Bronchial epithelial cell (primary cell): ENCODE data around the gene ADRA1B. TPM values are rescaled to one million over a fixed set of nuclear protein-coding genes. Genes with fewer than 3 reads are reported as not detected.
"Not testable (repeated sequence)": the region's sequence is repeated elsewhere in the genome, so short reads cannot be mapped to it uniquely, and the experiment has no call there.

Source experiments
- DNase-seq: peaks from one replicate; pipeline ENCODE4 v3.0.0-alpha.2; 2010; ENCODE audit warnings: low read depth
- FAIRE-seq: peaks from 2 replicates; lab custom pipeline; 2011; peaks lifted over from hg19 to GRCh38; lab: Jason Lieb, UNC
- H3K27me3 ChIP-seq: 2 replicates; pipeline ENCODE4 v1.5.1; 2011; ENCODE audit warnings: low read length; ENCODE audit not compliant: control insufficient read depth, insufficient read depth
- H3K36me3 ChIP-seq: 2 replicates; pipeline ENCODE4 v1.5.1; 2011; ENCODE audit warnings: low read length; ENCODE audit not compliant: control insufficient read depth, insufficient read depth
- H3K4me3 ChIP-seq: 2 replicates; pipeline ENCODE4 v1.5.1; 2011; ENCODE audit warnings: mild to moderate bottlenecking, low read depth, low read length, control low read depth
- total RNA-seq: library from RNA; depleted of rRNA; stranded (reverse); fragments of >200 nt; gene quantifications from 2 replicates; pipeline ENCODE4 v1.2.1, GENCODE V29; 2014
- TF ChIP-seq, protein P1 (sequence below): IDR thresholded peaks from 2 replicates; pipeline ENCODE4 v1.5.1; 2011; ENCODE audit warnings: mild to moderate bottlenecking, moderate library complexity, low read length, control low read depth, inconsistent platforms; ENCODE audit not compliant: insufficient read depth, severe bottlenecking

The ADRA1B gene
- total RNA-seq, 1 donor from 2014 or later = under 0.01 TPM

DNA sequence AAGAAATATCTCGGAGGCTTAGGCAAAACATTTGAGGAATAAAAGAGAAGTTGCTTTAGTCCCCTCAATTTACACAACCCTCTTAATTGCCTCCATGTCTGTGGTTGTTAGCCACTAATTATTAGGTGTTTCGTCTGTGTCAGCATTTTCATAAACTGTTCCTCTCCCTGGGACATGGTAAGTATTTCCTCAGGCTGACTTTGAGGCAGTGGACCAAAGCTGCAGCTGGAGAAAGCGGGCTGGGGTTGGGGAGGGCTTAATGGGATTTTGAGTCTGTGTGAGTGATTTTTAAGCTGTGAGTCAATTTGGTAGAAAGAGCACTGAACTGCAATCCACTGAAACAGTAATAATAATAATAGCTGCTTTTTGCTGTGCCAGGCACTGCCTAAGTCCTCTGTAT, 79.6 kb downstream of the ADRA1B start:
- Histone ChIP-seq H3K27me3 (no peaks in the 10 kb centered on the region), H3K36me3 (no peaks in the 10 kb centered on the region), H3K4me3 (no peak overlapping the region)
- TF ChIP-seq, protein P1, sequence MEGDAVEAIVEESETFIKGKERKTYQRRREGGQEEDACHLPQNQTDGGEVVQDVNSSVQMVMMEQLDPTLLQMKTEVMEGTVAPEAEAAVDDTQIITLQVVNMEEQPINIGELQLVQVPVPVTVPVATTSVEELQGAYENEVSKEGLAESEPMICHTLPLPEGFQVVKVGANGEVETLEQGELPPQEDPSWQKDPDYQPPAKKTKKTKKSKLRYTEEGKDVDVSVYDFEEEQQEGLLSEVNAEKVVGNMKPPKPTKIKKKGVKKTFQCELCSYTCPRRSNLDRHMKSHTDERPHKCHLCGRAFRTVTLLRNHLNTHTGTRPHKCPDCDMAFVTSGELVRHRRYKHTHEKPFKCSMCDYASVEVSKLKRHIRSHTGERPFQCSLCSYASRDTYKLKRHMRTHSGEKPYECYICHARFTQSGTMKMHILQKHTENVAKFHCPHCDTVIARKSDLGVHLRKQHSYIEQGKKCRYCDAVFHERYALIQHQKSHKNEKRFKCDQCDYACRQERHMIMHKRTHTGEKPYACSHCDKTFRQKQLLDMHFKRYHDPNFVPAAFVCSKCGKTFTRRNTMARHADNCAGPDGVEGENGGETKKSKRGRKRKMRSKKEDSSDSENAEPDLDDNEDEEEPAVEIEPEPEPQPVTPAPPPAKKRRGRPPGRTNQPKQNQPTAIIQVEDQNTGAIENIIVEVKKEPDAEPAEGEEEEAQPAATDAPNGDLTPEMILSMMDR = no peak
- FAIRE-seq (no peak), DNase-seq (no peak)

DNA sequence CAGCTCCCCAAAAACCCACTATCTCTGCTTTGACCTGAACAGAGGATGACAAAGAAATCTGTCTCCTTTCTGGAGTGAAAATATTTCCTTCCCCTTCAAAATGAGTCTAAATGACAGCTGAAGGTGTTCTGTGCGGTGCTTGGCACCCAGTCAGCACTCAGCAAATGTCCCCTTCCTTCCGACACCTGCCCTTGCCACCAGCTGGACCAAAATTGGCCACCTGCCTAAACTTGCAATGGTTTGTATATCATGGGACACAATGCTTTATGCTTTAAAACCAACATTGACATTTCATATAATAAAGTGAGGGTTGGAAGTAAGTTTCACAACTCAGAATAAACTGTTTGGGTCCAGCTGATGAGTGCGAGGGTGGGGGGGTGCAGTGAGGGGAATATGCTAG, 85.2 kb downstream of the ADRA1B start:
- H3K4me3 ChIP-seq = no peak overlapping the region
- TF ChIP-seq, protein P1 = no peak
- DNase-seq = no peak
- FAIRE-seq = no peak
- H3K27me3 ChIP-seq = no peaks in the 10 kb centered on the region
- H3K36me3 ChIP-seq = no peaks in the 10 kb centered on the region

DNA sequence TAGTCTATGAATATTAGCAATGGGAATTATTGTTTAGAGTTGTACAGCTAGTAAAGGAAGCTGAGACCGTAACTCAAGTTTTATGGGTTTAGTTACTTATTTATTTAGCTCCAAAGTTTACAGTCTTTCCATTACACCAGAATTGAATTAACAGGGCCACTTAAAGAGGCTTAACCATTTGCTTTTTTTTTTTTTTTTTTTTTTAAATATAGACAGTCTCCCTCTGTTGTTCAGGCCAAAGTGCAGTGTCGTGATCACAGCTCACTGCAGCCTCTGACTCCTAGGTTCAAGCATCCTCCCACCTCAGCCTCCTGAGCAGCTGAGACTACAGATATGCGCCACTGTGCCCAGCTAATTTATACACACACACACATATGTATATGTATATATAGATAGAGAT, 91.2 kb downstream of the ADRA1B start:
- TF ChIP-seq, protein P1 = no peak
- Histone ChIP-seq H3K27me3 (no peaks in the 10 kb centered on the region), H3K4me3 (no peak overlapping the region), H3K36me3 (no peaks in the 10 kb centered on the region)
- FAIRE-seq (no peak), DNase-seq (no peak)

DNA sequence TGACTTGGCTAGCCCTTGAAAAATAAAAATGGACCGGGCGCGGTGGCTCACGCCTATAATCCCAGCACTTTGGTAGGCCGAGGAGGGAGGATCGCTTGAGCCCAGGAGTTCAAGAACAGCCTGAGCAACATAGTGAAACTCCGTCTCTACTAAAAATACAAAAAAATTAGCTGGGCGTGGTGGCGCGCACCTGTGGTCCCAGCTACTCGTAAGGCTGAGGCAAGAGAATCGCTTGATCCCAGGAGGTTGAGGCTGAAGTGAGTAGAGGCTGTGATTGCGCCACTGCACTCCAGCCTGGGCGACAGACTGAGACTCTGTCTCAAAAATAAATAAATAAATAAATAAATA, 92.2 kb downstream of the ADRA1B start:
- H3K4me3 ChIP-seq, FAIRE-seq, H3K27me3 ChIP-seq, H3K36me3 ChIP-seq, DNase-seq: not testable (repeated sequence)

DNA sequence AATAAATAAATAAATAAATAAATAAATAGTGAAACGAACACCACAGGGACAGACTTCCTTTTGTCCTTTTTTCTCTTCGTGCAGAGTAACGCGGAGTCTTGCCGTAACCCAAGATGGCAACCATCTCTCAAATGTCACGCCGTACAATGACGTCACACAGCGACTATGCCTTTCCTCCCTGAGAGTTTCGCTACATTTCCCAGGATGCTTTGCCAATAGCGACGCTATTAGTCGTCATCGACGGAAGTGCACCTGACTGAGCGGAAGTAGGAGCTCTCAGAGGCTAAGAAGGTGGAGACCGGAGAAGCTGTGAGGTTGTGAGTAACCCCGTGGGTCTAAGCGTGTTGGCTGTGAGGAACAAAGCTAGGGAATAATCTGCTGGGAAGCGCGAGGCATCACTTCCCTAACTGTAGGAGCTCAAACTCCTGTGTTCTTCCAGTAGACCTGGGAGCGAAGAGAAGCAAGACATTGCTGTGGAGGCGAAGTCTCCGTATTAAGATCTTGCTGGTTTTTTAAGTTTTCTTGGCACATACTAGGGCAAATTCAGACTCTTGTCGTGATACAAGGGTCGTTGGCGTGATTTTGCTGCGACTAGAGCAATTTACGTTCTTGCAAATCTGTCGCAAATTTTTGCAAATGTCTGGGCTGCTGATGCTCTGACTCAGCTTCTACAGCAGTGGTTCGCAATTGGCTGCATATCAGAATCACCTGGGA, 92.8 kb downstream of the ADRA1B start, which contains the start of gene TTC1:
TSS of gene TTC1 (plus strand) at position 263 of the 714 bp plus-strand sequence. CDS start 1,390 bp downstream, outside the sequence.
- no peaks in the 10 kb centered on the region for H3K27me3 ChIP-seq
- H3K4me3 ChIP-seq = peak within 1 kb of the TSS; percentile 62
- DNase-seq (peak; percentile 99), FAIRE-seq (peak; percentile 97)
- H3K36me3 ChIP-seq = peaks cover 1% of the 10 kb centered on the region
- TF ChIP-seq, protein P1 = no peak

DNA sequence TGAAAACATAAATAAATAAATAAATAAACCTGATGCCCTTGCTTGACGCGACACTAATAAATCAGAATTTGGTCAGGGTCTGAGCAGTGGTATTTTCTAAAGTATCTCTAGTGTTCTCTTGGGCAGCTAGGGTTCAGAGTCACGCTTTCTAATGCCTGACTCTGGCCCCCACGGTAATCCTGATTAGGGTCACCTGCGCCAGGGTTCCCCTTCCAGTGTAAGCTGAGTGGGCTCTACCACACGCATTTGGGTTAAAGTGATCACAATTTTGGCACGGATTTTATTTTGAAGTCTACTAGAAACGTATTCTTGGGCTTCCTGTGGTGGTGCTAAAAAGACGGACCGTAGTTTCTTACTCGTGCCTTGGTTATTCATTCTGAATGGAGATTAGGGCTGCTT, 93.3 kb downstream of the ADRA1B start:
- FAIRE-seq (no peak), DNase-seq (no peak)
- Histone ChIP-seq H3K36me3 (peaks cover 1% of the 10 kb centered on the region), H3K4me3 (peak overlapping the region; percentile 62), H3K27me3 (no peaks in the 10 kb centered on the region)
- TF ChIP-seq, protein P1 = no peak
